MM.1S (cell line): ENCODE data around the gene GPR27.

Experiments used
- DNase-seq: peaks from one replicate; pipeline ENCODE4 v3.0.0-alpha.2; 2015
- H2AFZ ChIP-seq: fragments of 300-600 bp; sonication (generic); 2 replicates; pipeline ENCODE4 v1.6.0; 2016; ENCODE audit warnings: antibody characterized with exemption, low read length
- H3F3A ChIP-seq: fragments of 300-600 bp; sonication (generic); 2 replicates; pipeline ENCODE4 v1.6.1; 2016; ENCODE audit warnings: mild to moderate bottlenecking, antibody characterized with exemption, low read length, moderate library complexity, mixed read lengths; ENCODE audit not compliant: insufficient read depth
- H3K27ac ChIP-seq: fragments of 300-600 bp; sonication (generic); 2 replicates; pipeline ENCODE4 v1.5.1; 2016; ENCODE audit warnings: mild to moderate bottlenecking, low read length
- H3K27me3 ChIP-seq: fragments of 300-600 bp; sonication (generic); replicated peaks from 2 replicates; pipeline ENCODE4 v1.6.0; 2016; ENCODE audit warnings: low read length; ENCODE audit not compliant: insufficient read depth
- H3K36me3 ChIP-seq: fragments of 300-600 bp; sonication (generic); replicated peaks from 2 replicates; pipeline ENCODE4 v1.6.1; 2016; ENCODE audit warnings: mild to moderate bottlenecking, low read length, mixed read lengths; ENCODE audit not compliant: insufficient read depth
- H3K4me1 ChIP-seq: fragments of 300-600 bp; sonication (generic); 2 replicates; pipeline ENCODE4 v1.6.1; 2016; ENCODE audit warnings: low read length, mixed read lengths
- H3K4me2 ChIP-seq: fragments of 300-600 bp; sonication (generic); 2 replicates; pipeline ENCODE4 v1.6.0; 2016; ENCODE audit warnings: low read depth, low read length
- H3K4me3 ChIP-seq: fragments of 300-600 bp; sonication (generic); 2 replicates; pipeline ENCODE4 v1.5.1; 2016; ENCODE audit warnings: low read length, mixed read lengths
- H3K79me2 ChIP-seq: fragments of 300-600 bp; sonication (generic); 2 replicates; pipeline ENCODE4 v1.6.1; 2016; ENCODE audit warnings: mixed run types, low read length, mixed read lengths
- H3K9ac ChIP-seq: fragments of 300-600 bp; sonication (generic); 2 replicates; pipeline ENCODE4 v1.6.1; 2016; ENCODE audit warnings: low read length, mixed read lengths
- H3K9me2 ChIP-seq: fragments of 300-600 bp; sonication (generic); replicated peaks from 2 replicates; pipeline ENCODE4 v1.6.1; 2016; ENCODE audit warnings: mild to moderate bottlenecking, low read length, mixed read lengths; ENCODE audit not compliant: insufficient read depth
- H3K9me3 ChIP-seq: fragments of 300-600 bp; sonication (generic); replicated peaks from 2 replicates; pipeline ENCODE4 v1.6.1; 2016; ENCODE audit warnings: mild to moderate bottlenecking, low read length, mixed read lengths; ENCODE audit not compliant: insufficient read depth
- H4K20me1 ChIP-seq: fragments of 300-600 bp; sonication (generic); 2 replicates; pipeline ENCODE4 v1.6.1; 2016; ENCODE audit warnings: mild to moderate bottlenecking, low read length, moderate library complexity, mixed read lengths; ENCODE audit not compliant: insufficient read depth
- CTCF ChIP-seq: fragments of 300-600 bp; sonication (generic); IDR thresholded peaks from 2 replicates; pipeline ENCODE4 v1.5.1; 2016; ENCODE audit warnings: antibody characterized with exemption, low read length, mixed read lengths
- EZH2 ChIP-seq: fragments of 300-600 bp; sonication (generic); optimal IDR thresholded peaks from 2 replicates; pipeline ENCODE3; 2017; ENCODE audit warnings: low read depth, mild to moderate bottlenecking, antibody characterized with exemption, low read length, mixed read lengths
- EZH2phosphoT487 ChIP-seq: fragments of 300-600 bp; sonication (generic); IDR thresholded peaks from 2 replicates; pipeline ENCODE4 v1.6.1; 2018; ENCODE audit warnings: antibody characterized with exemption, low read length

GPR27 gene

GRCh38 chr3:71758091-71758490 is 4.4 kb downstream of the GPR27 start:
- Histone ChIP-seq H3K4me2 (no peak overlapping the region), H3K9me2 (no peaks in the 10 kb centered on the region), H3K79me2 (no peaks in the 10 kb centered on the region), H3K27ac (no peak overlapping the region), H3K9me3 (no peaks in the 10 kb centered on the region), H2AFZ (no peak overlapping the region), H3K4me3 (no peak overlapping the region), H3K36me3 (no peaks in the 10 kb centered on the region), H3K4me1 (no peaks in the 10 kb centered on the region), H3K9ac (no peak overlapping the region), H3K27me3 (no peaks in the 10 kb centered on the region), H3F3A (no peaks in the 10 kb centered on the region), H4K20me1 (no peaks in the 10 kb centered on the region)
- no peak for TF ChIP-seq EZH2
- no peak for TF ChIP-seq EZH2phosphoT487
- TF ChIP-seq CTCF, result no peak
- DNase-seq, result no peak

GRCh38 chr3:71759401-71759800 is 5.7 kb downstream of the GPR27 start:
- no peaks in the 10 kb centered on the region for H3K79me2 ChIP-seq
- no peaks in the 10 kb centered on the region for H3K9me3 ChIP-seq
- H3K9ac ChIP-seq, result no peak overlapping the region
- no peak overlapping the region for H2AFZ ChIP-seq
- no peaks in the 10 kb centered on the region for H3F3A ChIP-seq
- no peaks in the 10 kb centered on the region for H4K20me1 ChIP-seq
- H3K27me3 ChIP-seq, result no peaks in the 10 kb centered on the region
- H3K4me1 ChIP-seq, result no peaks in the 10 kb centered on the region
- H3K27ac ChIP-seq, result no peak overlapping the region
- no peak overlapping the region for H3K4me2 ChIP-seq
- TF ChIP-seq EZH2, result no peak
- TF ChIP-seq EZH2phosphoT487, result no peak
- no peak for TF ChIP-seq CTCF
- no peak overlapping the region for H3K4me3 ChIP-seq
- no peak for DNase-seq
- no peaks in the 10 kb centered on the region for H3K9me2 ChIP-seq
- H3K36me3 ChIP-seq, result no peaks in the 10 kb centered on the region

GRCh38 chr3:71760140-71760539 is 6.5 kb downstream of the GPR27 start:
- H2AFZ ChIP-seq, result no peak overlapping the region
- no peaks in the 10 kb centered on the region for H3K4me1 ChIP-seq
- H3K27me3 ChIP-seq, result no peaks in the 10 kb centered on the region
- H3K9me3 ChIP-seq, result no peaks in the 10 kb centered on the region
- no peak overlapping the region for H3K9ac ChIP-seq
- DNase-seq, result no peak
- no peak overlapping the region for H3K4me2 ChIP-seq
- H3K36me3 ChIP-seq, result no peaks in the 10 kb centered on the region
- TF ChIP-seq EZH2 (no peak), EZH2phosphoT487 (no peak), CTCF (no peak)
- H3F3A ChIP-seq, result no peaks in the 10 kb centered on the region
- no peaks in the 10 kb centered on the region for H3K9me2 ChIP-seq
- no peaks in the 10 kb centered on the region for H4K20me1 ChIP-seq
- H3K4me3 ChIP-seq, result no peak overlapping the region
- H3K79me2 ChIP-seq, result no peaks in the 10 kb centered on the region
- no peak overlapping the region for H3K27ac ChIP-seq
